ENCODE data around the gene VCX3B.

The VCX3B gene

DNA sequence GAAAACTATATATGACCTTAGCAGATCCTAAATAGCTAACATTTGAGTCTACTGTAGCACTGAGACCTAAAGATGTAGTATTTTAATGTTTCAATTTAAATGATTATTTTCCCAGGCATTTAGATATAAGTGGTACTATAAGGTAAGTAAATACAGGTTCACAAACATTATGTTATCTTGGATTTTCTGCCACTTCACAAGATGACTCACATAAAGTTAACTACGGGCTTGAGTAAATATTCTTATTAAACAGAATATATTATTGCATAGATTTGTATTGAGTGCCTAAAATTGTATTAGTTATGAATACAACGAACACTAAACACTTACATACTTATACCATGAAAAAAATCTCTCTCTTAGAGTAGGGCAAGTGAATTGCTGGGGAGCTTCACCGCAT lies 34.2 kb upstream of the VCX3B start:
- Histone ChIP-seq H3K4ac (ENCODE audit: low read length) (no peak overlapping the region), H3K4me3 (ENCODE audit: low read length in 2 of 2) (no peak overlapping the region), H3K9me3 (replicated peaks in 1 of 2; ENCODE audit: control insufficient read depth in 2 of 2, insufficient read depth in 1 of 2, low read depth in 1 of 2, low read length in 2 of 2) (no peaks in the 10 kb centered on the region), H3K14ac (ENCODE audit: low read length) (no peak overlapping the region), H3K4me2 (ENCODE audit: insufficient read depth, low read length, poor library complexity, severe bottlenecking) (no peak overlapping the region), H3K18ac (ENCODE audit: low read length) (no peak overlapping the region), H2BK120ac (ENCODE audit: low read depth, low read length) (no peak overlapping the region), H4K8ac (ENCODE audit: low read depth, low read length) (no peak overlapping the region), H2BK12ac (ENCODE audit: low read length) (no peak overlapping the region), H3K27me3 (ENCODE audit: control insufficient read depth in 3 of 3, insufficient read depth in 3 of 3, low read depth in 1 of 3, low read length in 3 of 3) (no peaks in the 10 kb centered on the region), H3K4me1 (ENCODE audit: control insufficient read depth in 2 of 2, insufficient read depth in 1 of 2, low read depth in 1 of 2, low read length in 2 of 2) (no peaks in the 10 kb centered on the region), H3K9ac (ENCODE audit: low read depth, low read length, poor library complexity) (no peak overlapping the region), H2BK5ac (ENCODE audit: low read length) (no peak overlapping the region), H2AFZ (ENCODE audit: low read length) (no peak overlapping the region), H3K27ac (replicated peaks; ENCODE audit: low read length) (no peak overlapping the region), H2BK15ac (ENCODE audit: low read length) (no peak overlapping the region), H4K91ac (ENCODE audit: low read depth, low read length, poor library complexity) (no peak overlapping the region), H3K36me3 (replicated peaks in 1 of 2; ENCODE audit: control insufficient read depth in 2 of 2, insufficient read depth in 2 of 2, low read length in 2 of 2) (no peaks in the 10 kb centered on the region), H3K23ac (ENCODE audit: low read depth, low read length, poor library complexity) (no peak overlapping the region), H2AK5ac (ENCODE audit: low read depth, low read length) (no peak overlapping the region), H3K79me1 (ENCODE audit: low read depth, low read length) (no peaks in the 10 kb centered on the region)
- no CpG with 5 or more reads among the region's 3 CpGs for WGBS, 2 donors (ENCODE audit: extremely low coverage in 2 of 2, insufficient read length in 2 of 2, insufficient replicate concordance in 1 of 2)
- no peak for DNase-seq (ENCODE audit: low spot score)

DNA sequence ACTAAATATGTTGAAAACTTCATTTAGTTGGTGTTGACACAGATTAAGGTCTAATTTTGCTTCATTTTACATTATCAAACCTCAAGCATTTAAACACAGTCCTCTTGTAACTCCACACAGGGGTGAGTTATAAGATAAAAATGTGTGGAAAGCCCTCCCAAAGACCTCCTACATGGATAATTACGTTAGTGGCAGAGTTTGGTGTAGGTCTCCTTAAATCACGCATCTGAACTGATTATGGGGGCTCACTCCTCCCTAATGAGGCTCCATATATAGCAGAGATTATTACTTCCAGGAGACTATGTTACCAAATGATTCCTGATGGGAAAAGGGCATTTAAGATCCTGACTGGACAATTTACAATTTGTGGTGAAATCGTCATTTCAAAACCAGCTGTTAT lies 32.2 kb upstream of the VCX3B start:
- no peak overlapping the region for H3K9ac ChIP-seq (ENCODE audit: low read depth, low read length, poor library complexity)
- no peaks in the 10 kb centered on the region for H3K79me1 ChIP-seq (ENCODE audit: low read depth, low read length)
- H2BK120ac ChIP-seq (ENCODE audit: low read depth, low read length): no peak overlapping the region
- H4K91ac ChIP-seq (ENCODE audit: low read depth, low read length, poor library complexity): no peak overlapping the region
- no peak overlapping the region for H3K27ac ChIP-seq (replicated peaks; ENCODE audit: low read length)
- DNase-seq (ENCODE audit: low spot score): no peak
- WGBS, 2 donors (ENCODE audit: extremely low coverage in 2 of 2, insufficient read length in 2 of 2, insufficient replicate concordance in 1 of 2): no CpG with 5 or more reads among the region's 3 CpGs
- no peak overlapping the region for H3K14ac ChIP-seq (ENCODE audit: low read length)
- no peaks in the 10 kb centered on the region for H3K36me3 ChIP-seq (replicated peaks in 1 of 2; ENCODE audit: control insufficient read depth in 2 of 2, insufficient read depth in 2 of 2, low read length in 2 of 2)
- H3K18ac ChIP-seq (ENCODE audit: low read length): no peak overlapping the region
- no peak overlapping the region for H3K4me2 ChIP-seq (ENCODE audit: insufficient read depth, low read length, poor library complexity, severe bottlenecking)
- H2BK5ac ChIP-seq (ENCODE audit: low read length): no peak overlapping the region
- no peaks in the 10 kb centered on the region for H3K27me3 ChIP-seq (ENCODE audit: control insufficient read depth in 3 of 3, insufficient read depth in 3 of 3, low read depth in 1 of 3, low read length in 3 of 3)
- no peak overlapping the region for H2AK5ac ChIP-seq (ENCODE audit: low read depth, low read length)
- H2AFZ ChIP-seq (ENCODE audit: low read length): no peak overlapping the region
- no peaks in the 10 kb centered on the region for H3K4me1 ChIP-seq (ENCODE audit: control insufficient read depth in 2 of 2, insufficient read depth in 1 of 2, low read depth in 1 of 2, low read length in 2 of 2)
- H3K23ac ChIP-seq (ENCODE audit: low read depth, low read length, poor library complexity): no peak overlapping the region
- H3K9me3 ChIP-seq (replicated peaks in 1 of 2; ENCODE audit: control insufficient read depth in 2 of 2, insufficient read depth in 1 of 2, low read depth in 1 of 2, low read length in 2 of 2): no peaks in the 10 kb centered on the region
- no peak overlapping the region for H3K4ac ChIP-seq (ENCODE audit: low read length)
- H3K4me3 ChIP-seq (ENCODE audit: low read length in 2 of 2): no peak overlapping the region
- H4K8ac ChIP-seq (ENCODE audit: low read depth, low read length): no peak overlapping the region
- H2BK12ac ChIP-seq (ENCODE audit: low read length): no peak overlapping the region
- H2BK15ac ChIP-seq (ENCODE audit: low read length): no peak overlapping the region

DNA sequence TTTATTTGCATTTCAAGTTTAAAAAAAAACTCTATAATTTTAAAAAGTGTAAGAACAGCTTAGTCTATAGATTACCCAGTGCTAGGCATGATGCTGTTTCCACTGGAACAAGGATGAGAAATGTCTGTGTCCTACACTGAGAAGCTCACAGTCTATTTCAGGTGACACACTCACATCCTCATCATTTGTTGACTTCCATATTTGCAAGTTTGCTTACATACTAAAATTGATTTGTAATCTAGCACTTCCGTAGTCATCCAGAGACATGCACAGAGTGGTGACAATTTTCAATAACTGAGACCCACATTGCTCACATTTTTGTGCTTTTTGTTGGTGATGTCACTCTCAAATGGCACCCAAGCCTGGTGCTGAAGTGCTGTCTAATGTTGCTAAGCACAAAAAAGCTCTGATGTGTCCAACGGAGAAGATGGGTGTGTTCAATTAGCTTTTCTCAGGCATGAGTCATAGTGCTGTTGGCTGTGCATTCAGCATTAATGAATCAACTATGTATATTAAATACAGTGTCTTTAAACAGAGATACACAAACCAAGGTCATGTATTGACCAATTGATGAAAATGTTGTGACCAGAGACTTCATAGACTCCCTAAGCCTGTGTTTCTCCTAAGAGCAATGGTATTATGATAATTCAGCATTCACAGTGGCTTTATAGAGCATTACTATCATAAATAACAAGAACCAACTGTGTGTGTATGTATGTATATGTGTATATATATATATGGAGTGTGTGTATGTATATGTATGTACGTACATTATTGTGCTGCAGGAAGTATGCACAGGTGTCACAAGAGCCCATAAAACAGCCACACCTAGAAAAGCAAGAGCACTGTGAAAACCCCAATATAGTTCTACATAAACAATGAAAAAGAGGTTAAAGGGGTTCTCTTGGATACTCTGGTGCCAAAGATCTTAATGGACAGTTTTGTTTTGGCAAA lies 31.2 kb upstream of the VCX3B start:
- no peaks in the 10 kb centered on the region for H3K9me3 ChIP-seq (replicated peaks in 1 of 2; ENCODE audit: control insufficient read depth in 2 of 2, insufficient read depth in 1 of 2, low read depth in 1 of 2, low read length in 2 of 2)
- H3K4me1 ChIP-seq (ENCODE audit: control insufficient read depth in 2 of 2, insufficient read depth in 1 of 2, low read depth in 1 of 2, low read length in 2 of 2): no peaks in the 10 kb centered on the region
- H3K27me3 ChIP-seq (ENCODE audit: control insufficient read depth in 3 of 3, insufficient read depth in 3 of 3, low read depth in 1 of 3, low read length in 3 of 3): no peaks in the 10 kb centered on the region
- no peak overlapping the region for H2AFZ ChIP-seq (ENCODE audit: low read length)
- no peak overlapping the region for H2BK120ac ChIP-seq (ENCODE audit: low read depth, low read length)
- DNase-seq (ENCODE audit: low spot score): no peak
- no peak overlapping the region for H2BK5ac ChIP-seq (ENCODE audit: low read length)
- H4K8ac ChIP-seq (ENCODE audit: low read depth, low read length): no peak overlapping the region
- WGBS, 2 donors (ENCODE audit: extremely low coverage in 2 of 2, insufficient read length in 2 of 2, insufficient replicate concordance in 1 of 2): no CpG with 5 or more reads among the region's 3 CpGs
- no peak overlapping the region for H4K91ac ChIP-seq (ENCODE audit: low read depth, low read length, poor library complexity)
- no peak overlapping the region for H3K4ac ChIP-seq (ENCODE audit: low read length)
- H2BK15ac ChIP-seq (ENCODE audit: low read length): no peak overlapping the region
- no peak overlapping the region for H3K4me3 ChIP-seq (ENCODE audit: low read length in 2 of 2)
- H3K14ac ChIP-seq (ENCODE audit: low read length): no peak overlapping the region
- H2BK12ac ChIP-seq (ENCODE audit: low read length): no peak overlapping the region
- H3K27ac ChIP-seq (replicated peaks; ENCODE audit: low read length): no peak overlapping the region
- no peak overlapping the region for H3K18ac ChIP-seq (ENCODE audit: low read length)
- no peak overlapping the region for H3K4me2 ChIP-seq (ENCODE audit: insufficient read depth, low read length, poor library complexity, severe bottlenecking)
- no peak overlapping the region for H2AK5ac ChIP-seq (ENCODE audit: low read depth, low read length)
- no peak overlapping the region for H3K23ac ChIP-seq (ENCODE audit: low read depth, low read length, poor library complexity)
- no peaks in the 10 kb centered on the region for H3K79me1 ChIP-seq (ENCODE audit: low read depth, low read length)
- H3K36me3 ChIP-seq (replicated peaks in 1 of 2; ENCODE audit: control insufficient read depth in 2 of 2, insufficient read depth in 2 of 2, low read length in 2 of 2): no peaks in the 10 kb centered on the region
- H3K9ac ChIP-seq (ENCODE audit: low read depth, low read length, poor library complexity): no peak overlapping the region

DNA sequence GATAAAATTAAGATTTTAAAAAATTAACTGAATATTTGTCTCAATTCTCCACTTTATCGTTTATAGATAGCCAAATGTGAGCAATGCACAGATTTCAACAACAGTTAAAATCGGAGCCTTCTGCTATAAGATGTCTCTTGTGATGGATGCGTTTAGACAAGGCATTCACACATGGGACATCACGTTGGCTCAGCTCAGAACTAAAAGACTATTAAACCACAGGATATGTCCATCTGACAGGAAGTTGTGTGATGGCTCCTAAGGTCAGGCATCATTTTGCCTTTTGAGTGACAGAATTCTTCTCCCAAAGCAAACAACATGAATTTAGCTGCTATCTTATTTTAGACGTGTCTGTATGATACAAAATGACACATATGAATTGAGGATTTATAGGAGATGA lies 17.3 kb upstream of the VCX3B start:
- Histone ChIP-seq H3K36me3 (replicated peaks in 1 of 2; ENCODE audit: control insufficient read depth in 2 of 2, insufficient read depth in 2 of 2, low read length in 2 of 2) (no peaks in the 10 kb centered on the region), H2BK12ac (ENCODE audit: low read length) (no peak overlapping the region), H3K27ac (replicated peaks; ENCODE audit: low read length) (no peak overlapping the region), H3K4me1 (ENCODE audit: control insufficient read depth in 2 of 2, insufficient read depth in 1 of 2, low read depth in 1 of 2, low read length in 2 of 2) (no peaks in the 10 kb centered on the region), H4K8ac (ENCODE audit: low read depth, low read length) (no peak overlapping the region), H3K9me3 (replicated peaks in 1 of 2; ENCODE audit: control insufficient read depth in 2 of 2, insufficient read depth in 1 of 2, low read depth in 1 of 2, low read length in 2 of 2) (no peaks in the 10 kb centered on the region), H2BK120ac (ENCODE audit: low read depth, low read length) (no peak overlapping the region), H3K9ac (ENCODE audit: low read depth, low read length, poor library complexity) (no peak overlapping the region), H3K23ac (ENCODE audit: low read depth, low read length, poor library complexity) (no peak overlapping the region), H2BK5ac (ENCODE audit: low read length) (no peak overlapping the region), H3K27me3 (ENCODE audit: control insufficient read depth in 3 of 3, insufficient read depth in 3 of 3, low read depth in 1 of 3, low read length in 3 of 3) (no peaks in the 10 kb centered on the region), H3K4me3 (ENCODE audit: low read length in 2 of 2) (no peak overlapping the region), H2AK5ac (ENCODE audit: low read depth, low read length) (no peak overlapping the region), H3K4ac (ENCODE audit: low read length) (no peak overlapping the region), H4K91ac (ENCODE audit: low read depth, low read length, poor library complexity) (no peak overlapping the region), H3K4me2 (ENCODE audit: insufficient read depth, low read length, poor library complexity, severe bottlenecking) (no peak overlapping the region), H2BK15ac (ENCODE audit: low read length) (no peak overlapping the region), H3K14ac (ENCODE audit: low read length) (no peak overlapping the region), H3K18ac (ENCODE audit: low read length) (no peak overlapping the region), H3K79me1 (ENCODE audit: low read depth, low read length) (no peaks in the 10 kb centered on the region), H2AFZ (ENCODE audit: low read length) (no peak overlapping the region)
- WGBS, 2 donors (ENCODE audit: extremely low coverage in 2 of 2, insufficient read length in 2 of 2, insufficient replicate concordance in 1 of 2): no CpG with 5 or more reads among the region's 5 CpGs
- no peak for DNase-seq (ENCODE audit: low spot score)
